Natural killer cell (primary cell): ENCODE measurements around the gene MKX. TPM values are rescaled to one million over a fixed set of nuclear protein-coding genes. Genes with fewer than 3 reads are reported as not detected.

Source experiments
- ATAC-seq, 3 donors: fragments of 150-1000 bp in 2 of 3; fragments of 200-7000 bp in 1 of 3; cut with Tn5 transposase; 1 replicate in 1 of 3; 2 replicates in 2 of 3; pipeline ENCODE4 v1.10.0; 2021; ENCODE audit warnings: mild to moderate bottlenecking in 2 of 3, moderate library complexity in 2 of 3
- DNase-seq, 2 donors: peaks; one replicate each; pipeline versions ENCODE4 v3.0.0 to v3.0.0-alpha.2; 2013 to 2021; ENCODE audit warnings: mixed read lengths in 1 of 2
- H3K27ac ChIP-seq: one replicate; pipeline ENCODE4 v1.5.1; 2013; ENCODE audit warnings: mild to moderate bottlenecking, low read length
- H3K27me3 ChIP-seq: one replicate; pipeline ENCODE4 v1.6.1; 2013; ENCODE audit warnings: low read length; ENCODE audit not compliant: control insufficient read depth, insufficient read depth
- H3K36me3 ChIP-seq: one replicate; pipeline ENCODE4 v1.6.1; 2013; ENCODE audit warnings: low read length; ENCODE audit not compliant: control insufficient read depth, insufficient read depth
- H3K4me1 ChIP-seq: one replicate; pipeline ENCODE4 v1.6.1; 2013; ENCODE audit warnings: low read length; ENCODE audit not compliant: control insufficient read depth, insufficient read depth
- H3K4me3 ChIP-seq: one replicate; pipeline ENCODE4 v1.5.1; 2013; ENCODE audit warnings: low read length
- H3K9me3 ChIP-seq: one replicate; pipeline ENCODE4 v1.6.1; 2013; ENCODE audit warnings: low read length; ENCODE audit not compliant: control insufficient read depth, insufficient read depth
- H3K27ac Mint-ChIP-seq, 2 donors: one replicate each; pipeline ENCODE4 v1.8.0; 2022; ENCODE audit warnings: mild to moderate bottlenecking in 2 of 2, mixed read lengths in 2 of 2, moderate library complexity in 1 of 2
- H3K27me3 Mint-ChIP-seq, 2 donors: one replicate each; pipeline ENCODE4 v1.8.0; 2022; ENCODE audit warnings: low read depth in 2 of 2, mixed read lengths in 2 of 2
- H3K36me3 Mint-ChIP-seq: one replicate; pipeline ENCODE4 v1.8.0; 2022; ENCODE audit warnings: mixed read lengths
- H3K4me1 Mint-ChIP-seq, 2 donors: one replicate each; pipeline ENCODE4 v1.8.0; 2022; ENCODE audit warnings: mixed read lengths in 2 of 2
- H3K4me3 Mint-ChIP-seq: one replicate; pipeline ENCODE4 v1.8.0; 2022; ENCODE audit warnings: mild to moderate bottlenecking, moderate library complexity, mixed read lengths
- H3K9me3 Mint-ChIP-seq, 2 donors: one replicate each; pipeline ENCODE4 v1.8.0; 2022; ENCODE audit warnings: mixed read lengths in 2 of 2
- CTCF ChIP-seq: fragments of 200-600 bp; IDR thresholded peaks from one replicate; pipeline ENCODE4 v1.8.0; 2022; ENCODE audit warnings: antibody characterized with exemption
- WGBS: methylation state at CpG from one replicate; pipeline ENCODE4 v1.1.7; 2013; ENCODE audit warnings: missing lambda C conversion rate; ENCODE audit not compliant: insufficient coverage; 5-methylcytosine and 5-hydroxymethylcytosine counted together
- intact Hi-C: fragments of 100-400 bp; cut with micrococcal nuclease; formaldehyde crosslinking; loops from one replicate; pipeline ENCODE4 v1.14.2; 2022
- total RNA-seq, 4 donors: library from RNA; stranded (reverse); fragments of 120-200 nt in 1 of 4; gene quantifications; one replicate each; pipeline versions ENCODE4 v1.2.3 to v1.2.4, GENCODE V29; 2013 to 2022

The MKX gene
- total RNA-seq, 3 donors from 2014 or later (not counting 1 experiment from before 2014, with no cell fraction given) = not detected

GRCh38 chr10:27695088-27695487 lies 50.5 kb downstream of the MKX start:
- Histone ChIP-seq H3K4me1 (no peaks in the 10 kb centered on the region), H3K36me3 (no peaks in the 10 kb centered on the region), H3K4me3 (no peak overlapping the region), H3K27ac (no peak overlapping the region), H3K9me3 (no peaks in the 10 kb centered on the region), H3K27me3 (no peaks in the 10 kb centered on the region)
- Mint-ChIP-seq H3K27me3 (peaks cover 18 to 37% of the 10 kb centered on the region in 2 donors), H3K4me1 (no peaks in the 10 kb centered on the region), H3K36me3 (no peaks in the 10 kb centered on the region), H3K9me3 (no peaks in the 10 kb centered on the region), H3K4me3 (no peak overlapping the region), H3K27ac (no peak overlapping the region)
- no peak for ATAC-seq
- no peak for DNase-seq
- no peak for TF ChIP-seq CTCF
- intact Hi-C loops = no loop called here
- 93% methylated on average over 6 of the region's 6 CpGs for WGBS

GRCh38 chr10:27692663-27693062 lies 53.0 kb downstream of the MKX start:
- H3K36me3 ChIP-seq = no peaks in the 10 kb centered on the region
- no peak overlapping the region for H3K4me3 ChIP-seq
- Mint-ChIP-seq H3K27me3 (peaks cover 14 to 32% of the 10 kb centered on the region in 2 donors), H3K27ac (no peak overlapping the region), H3K4me1 (no peaks in the 10 kb centered on the region), H3K36me3 (no peaks in the 10 kb centered on the region), H3K9me3 (no peaks in the 10 kb centered on the region), H3K4me3 (no peak overlapping the region)
- no peak overlapping the region for H3K27ac ChIP-seq
- H3K27me3 ChIP-seq = no peaks in the 10 kb centered on the region
- intact Hi-C loops = no loop called here
- TF ChIP-seq CTCF = no peak
- H3K4me1 ChIP-seq = no peaks in the 10 kb centered on the region
- 79% methylated on average over 3 of the region's 3 CpGs for whole genome bisulfite sequencing
- no peak for DNase-seq
- no peak for ATAC-seq
- H3K9me3 ChIP-seq = no peaks in the 10 kb centered on the region

GRCh38 chr10:27688991-27689390 lies 56.6 kb downstream of the MKX start:
- DNase-seq (no peak), ATAC-seq (no peak)
- no peak overlapping the region for H3K27ac Mint-ChIP-seq
- no peaks in the 10 kb centered on the region for H3K4me1 Mint-ChIP-seq
- no peaks in the 10 kb centered on the region for H3K36me3 Mint-ChIP-seq
- TF ChIP-seq CTCF = no peak
- Histone ChIP-seq H3K9me3 (no peaks in the 10 kb centered on the region), H3K4me3 (no peak overlapping the region), H3K36me3 (no peaks in the 10 kb centered on the region), H3K27ac (no peak overlapping the region), H3K4me1 (no peaks in the 10 kb centered on the region), H3K27me3 (no peaks in the 10 kb centered on the region)
- intact Hi-C loops = no loop called here
- H3K27me3 Mint-ChIP-seq = peaks cover 9 to 16% of the 10 kb centered on the region in 2 donors
- H3K4me3 Mint-ChIP-seq = no peak overlapping the region
- no peaks in the 10 kb centered on the region for H3K9me3 Mint-ChIP-seq
- 77% methylated on average over 4 of the region's 4 CpGs for WGBS

- H3K36me3 Mint-ChIP-seq = no peaks in the 10 kb centered on the region
- no peaks in the 10 kb centered on the region for H3K9me3 Mint-ChIP-seq
- no peak for ATAC-seq
- Histone ChIP-seq H3K27me3 (no peaks in the 10 kb centered on the region), H3K4me1 (no peaks in the 10 kb centered on the region), H3K27ac (no peak overlapping the region), H3K4me3 (no peak overlapping the region), H3K9me3 (no peaks in the 10 kb centered on the region), H3K36me3 (no peaks in the 10 kb centered on the region)
- intact Hi-C loops = no loop called here
- H3K4me1 Mint-ChIP-seq = no peaks in the 10 kb centered on the region
- peaks cover 9 to 16% of the 10 kb centered on the region in 2 donors for H3K27me3 Mint-ChIP-seq
- DNase-seq = no peak
- WGBS = no CpG with 5 or more reads among the region's 1 CpG
- no peak for TF ChIP-seq CTCF
- no peak overlapping the region for H3K4me3 Mint-ChIP-seq
- no peak overlapping the region for H3K27ac Mint-ChIP-seq
Measured at GRCh38 chr10:27688276-27688675, 57.3 kb downstream of the MKX start.
